GM19099 (cell line): ENCODE results near the gene INPP5K.

Experiments used
- POLR2A ChIP-seq: IDR thresholded peaks from 3 replicates; pipeline ENCODE4 v1.6.1; 2011; ENCODE audit warnings: low read depth; ENCODE audit not compliant: insufficient read length; ENCODE audit errors: extremely low read depth

Gene INPP5K

GRCh38 chr17:1485423-1486376, 30.7 kb downstream of the INPP5K start:
- TF ChIP-seq POLR2A: peak; percentile 46

- peak; percentile 59 for TF ChIP-seq POLR2A
Measured at GRCh38 chr17:1484676-1485422, 31.6 kb downstream of the INPP5K start.

DNA sequence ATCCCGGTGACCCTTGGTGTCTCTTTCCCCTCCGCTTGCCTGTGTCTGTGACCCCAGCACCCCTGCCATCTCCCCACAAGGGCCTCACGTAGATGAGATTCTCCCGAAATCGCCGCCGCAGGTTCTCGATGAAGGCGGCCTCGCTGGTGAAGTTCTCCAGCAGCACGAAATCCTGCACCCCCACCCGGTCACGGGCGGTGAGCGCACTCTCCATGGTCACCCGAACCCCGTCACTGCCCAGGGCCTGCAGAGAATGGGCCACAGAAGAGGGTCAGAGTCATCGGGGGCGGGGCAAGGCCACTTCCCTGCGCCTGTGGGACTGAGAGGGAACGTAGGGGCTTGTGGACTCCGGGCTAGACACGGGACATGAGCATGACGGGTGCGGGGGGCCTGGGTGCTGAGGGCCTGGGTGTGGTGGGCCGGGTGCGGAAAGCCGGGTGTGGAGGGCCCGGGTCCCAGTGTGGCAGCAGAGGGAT, 32.3 kb downstream of the INPP5K start:
- TF ChIP-seq POLR2A: no peak

- no peak for TF ChIP-seq POLR2A
Measured at GRCh38 chr17:1482680-1483079, 33.7 kb downstream of the INPP5K start.

GRCh38 chr17:1481736-1482135, 34.7 kb downstream of the INPP5K start:
- TF ChIP-seq POLR2A: no peak

GRCh38 chr17:1480747-1481465, 35.5 kb downstream of the INPP5K start:
- TF ChIP-seq POLR2A: no peak

GRCh38 chr17:1478418-1478817, 38.0 kb downstream of the INPP5K start:
- TF ChIP-seq POLR2A: no peak

GRCh38 chr17:1475321-1475854, 41.0 kb downstream of the INPP5K start:
- TF ChIP-seq POLR2A: no peak

GRCh38 chr17:1474402-1475189, 41.8 kb downstream of the INPP5K start:
- peak; percentile 53 for TF ChIP-seq POLR2A

DNA sequence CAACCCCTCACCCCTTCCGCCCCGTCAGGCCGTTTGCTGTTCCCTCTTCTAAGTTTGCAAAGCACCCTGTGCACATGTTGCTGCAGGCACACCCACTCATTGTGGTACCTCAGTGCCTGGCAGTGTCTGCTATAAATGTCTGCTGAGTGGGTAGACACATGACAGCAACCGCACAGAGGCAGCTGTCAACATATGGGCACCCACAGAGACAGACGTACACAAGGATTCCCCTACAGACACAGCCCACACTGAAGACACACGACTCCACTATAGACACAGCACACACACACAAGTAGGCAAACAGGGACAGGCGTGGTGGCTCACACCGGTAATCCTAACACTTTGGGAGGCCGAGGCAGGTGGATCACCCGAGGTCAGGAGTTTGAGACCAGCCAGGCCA, 42.6 kb downstream of the INPP5K start:
- TF ChIP-seq POLR2A: no peak

DNA sequence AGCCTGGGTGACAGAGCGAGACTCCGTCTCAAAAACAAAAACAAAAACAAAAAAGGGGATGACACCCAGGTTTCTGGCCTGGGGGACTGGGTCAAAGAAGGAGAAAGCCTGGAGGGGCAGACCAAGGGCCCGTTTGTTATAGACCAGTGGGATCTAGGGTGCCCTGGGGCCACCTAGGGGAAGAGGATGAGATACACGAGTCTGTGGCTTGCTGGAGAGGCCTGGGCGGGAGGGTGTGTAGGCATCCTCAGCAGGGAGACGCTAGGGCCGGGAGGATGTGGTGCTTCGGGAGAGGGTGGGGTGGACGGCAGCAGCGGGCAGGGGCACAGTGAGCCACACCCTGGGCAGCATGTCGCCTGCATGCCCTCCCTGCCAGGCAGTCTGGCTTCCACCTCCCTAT, 43.2 kb downstream of the INPP5K start:
- no peak for TF ChIP-seq POLR2A

DNA sequence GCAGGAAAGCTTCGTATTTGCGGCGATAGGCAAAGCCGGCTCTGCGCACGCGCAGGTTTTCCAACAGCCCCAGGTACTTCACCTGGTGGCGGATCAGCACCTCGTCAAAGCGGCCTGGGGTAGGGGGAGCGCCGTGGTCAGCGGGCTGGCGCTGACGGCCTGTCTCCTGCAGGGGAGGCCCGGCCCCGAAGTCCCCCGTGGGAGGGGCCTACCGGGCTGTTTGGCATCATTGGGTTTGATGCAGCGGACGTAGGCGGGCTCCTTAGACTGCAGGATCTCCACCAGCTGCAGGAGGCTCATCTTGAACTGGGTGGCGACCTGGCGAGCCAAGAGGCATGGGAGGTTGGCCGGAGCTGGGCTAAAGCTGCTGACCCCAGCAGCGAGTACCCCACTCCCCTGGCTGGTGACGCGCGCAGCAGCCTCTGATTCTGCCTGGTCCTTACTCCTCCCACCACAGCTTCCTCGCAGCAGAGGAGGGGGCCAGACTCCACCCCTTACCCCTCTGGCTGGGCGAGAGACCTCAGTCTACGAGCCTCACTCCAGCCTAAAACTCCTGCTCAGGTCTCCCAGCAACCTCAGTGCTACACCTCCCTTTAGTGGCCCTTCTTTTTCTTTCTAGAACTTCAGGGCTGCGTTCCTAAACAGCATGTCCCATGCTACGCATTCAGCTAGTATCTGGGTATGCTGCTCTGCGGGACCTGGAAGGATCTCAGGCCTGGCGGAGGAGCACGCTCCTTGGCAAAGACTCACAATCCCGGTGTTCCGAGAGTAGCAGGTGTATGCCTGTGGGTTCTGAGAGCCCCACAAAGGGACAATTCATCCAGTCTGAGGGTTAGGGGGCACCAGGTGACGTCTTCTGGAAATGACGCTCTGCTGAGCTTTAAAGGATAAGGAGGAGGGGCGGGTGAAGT, 44.2 kb downstream of the INPP5K start:
- no peak for TF ChIP-seq POLR2A

DNA sequence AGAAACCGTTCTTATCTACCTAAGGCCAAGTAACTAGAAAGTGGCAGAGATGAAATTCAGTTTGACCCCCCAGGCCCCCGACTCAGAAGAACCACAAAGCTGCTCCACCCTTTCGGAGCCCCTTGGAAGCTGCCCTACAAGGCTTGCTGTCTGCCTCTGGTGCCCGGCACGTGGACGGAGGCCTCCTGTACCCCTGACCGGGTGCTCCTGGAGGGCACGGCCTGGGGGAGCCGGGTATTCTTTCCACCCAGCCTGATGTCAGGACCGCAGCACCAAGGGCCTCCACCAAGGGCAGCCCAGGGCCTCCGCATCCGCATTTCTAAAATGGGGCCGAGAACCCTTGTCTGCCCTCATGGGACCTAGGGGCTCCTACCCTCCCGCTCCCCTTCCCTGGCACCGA, 44.9 kb downstream of the INPP5K start:
- no peak for TF ChIP-seq POLR2A
